ENCODE data around the gene TAX1BP3. TPM values are rescaled to one million over a fixed set of nuclear protein-coding genes. Genes with fewer than 3 reads are reported as not detected.

Gene TAX1BP3
- total RNA-seq, 1 experiment from 2014 or later: 122 TPM

DNA sequence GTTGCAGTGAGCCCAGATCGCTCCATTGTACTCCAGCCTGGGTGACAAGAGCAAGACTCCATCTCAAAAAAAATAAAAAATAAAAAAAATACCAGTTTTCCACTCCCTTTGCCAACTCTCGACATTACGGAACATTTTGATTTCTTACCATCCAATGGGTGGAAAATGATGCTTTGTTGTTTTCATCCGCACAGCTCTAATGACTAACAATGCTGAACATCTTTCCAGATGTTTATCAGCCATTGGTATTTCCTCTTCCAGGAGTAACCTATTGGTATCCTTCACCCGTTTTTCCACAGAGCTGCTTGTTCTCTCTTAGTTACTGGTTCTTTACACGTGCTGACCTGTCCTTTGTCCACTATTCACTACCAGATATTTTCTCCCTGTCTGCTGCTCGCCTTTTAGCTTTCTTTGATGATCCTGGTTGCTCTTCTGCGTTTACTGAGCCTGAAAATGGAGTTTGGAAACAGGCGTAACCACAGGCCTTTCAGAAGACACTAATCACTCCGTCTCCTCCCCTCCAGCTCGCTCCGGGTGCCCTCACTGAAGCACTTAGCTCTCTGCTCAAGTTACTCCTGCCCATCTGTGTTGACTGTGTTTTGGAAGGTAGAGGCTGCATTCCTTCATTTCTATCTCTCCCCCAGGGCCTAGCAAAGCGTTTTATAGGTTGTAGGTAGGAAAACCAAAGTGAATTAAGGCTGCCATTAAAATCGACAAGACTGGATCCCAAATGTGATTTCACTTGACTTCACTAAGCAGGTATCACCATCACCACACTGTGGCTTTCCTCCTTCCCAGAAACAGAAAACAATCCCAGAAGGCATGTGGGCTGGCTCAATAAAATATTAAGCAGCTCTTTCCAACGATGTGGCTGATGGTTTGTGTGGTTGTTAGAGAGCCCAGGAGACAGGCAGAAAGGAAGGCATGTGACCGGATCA is 41.3 kb downstream of the TAX1BP3 start:
- DNase-seq (ENCODE audit: low read depth, low spot score) (no peak), ATAC-seq (no peak)
- H3K4me3 ChIP-seq (ENCODE audit: low read depth in 2 of 2, low read length in 2 of 2): no peak overlapping the region
- H3K36me3 ChIP-seq (ENCODE audit: control insufficient read depth, insufficient read depth, low read length): no peaks in the 10 kb centered on the region
- no peak overlapping the region for H3K27ac ChIP-seq (ENCODE audit: low read length)
- H3K9me3 ChIP-seq (ENCODE audit: control insufficient read depth, insufficient read depth, low read depth, low read length): no peaks in the 10 kb centered on the region
- intact Hi-C loops (cut with micrococcal nuclease; ENCODE audit: unreplicated experiment): no loop called here
- ChIA-PET POLR2A (no interaction called here), CTCF (no interaction called here)
- in situ Hi-C loops (cut with HindIII; ENCODE audit: low pct_unique_long_range_greater_than_20kb, low sequenced_read_pairs): no loop called here
- no peaks in the 10 kb centered on the region for H3K4me1 ChIP-seq (ENCODE audit: control insufficient read depth, insufficient read depth, low read length)
- TF ChIP-seq, protein P1, sequence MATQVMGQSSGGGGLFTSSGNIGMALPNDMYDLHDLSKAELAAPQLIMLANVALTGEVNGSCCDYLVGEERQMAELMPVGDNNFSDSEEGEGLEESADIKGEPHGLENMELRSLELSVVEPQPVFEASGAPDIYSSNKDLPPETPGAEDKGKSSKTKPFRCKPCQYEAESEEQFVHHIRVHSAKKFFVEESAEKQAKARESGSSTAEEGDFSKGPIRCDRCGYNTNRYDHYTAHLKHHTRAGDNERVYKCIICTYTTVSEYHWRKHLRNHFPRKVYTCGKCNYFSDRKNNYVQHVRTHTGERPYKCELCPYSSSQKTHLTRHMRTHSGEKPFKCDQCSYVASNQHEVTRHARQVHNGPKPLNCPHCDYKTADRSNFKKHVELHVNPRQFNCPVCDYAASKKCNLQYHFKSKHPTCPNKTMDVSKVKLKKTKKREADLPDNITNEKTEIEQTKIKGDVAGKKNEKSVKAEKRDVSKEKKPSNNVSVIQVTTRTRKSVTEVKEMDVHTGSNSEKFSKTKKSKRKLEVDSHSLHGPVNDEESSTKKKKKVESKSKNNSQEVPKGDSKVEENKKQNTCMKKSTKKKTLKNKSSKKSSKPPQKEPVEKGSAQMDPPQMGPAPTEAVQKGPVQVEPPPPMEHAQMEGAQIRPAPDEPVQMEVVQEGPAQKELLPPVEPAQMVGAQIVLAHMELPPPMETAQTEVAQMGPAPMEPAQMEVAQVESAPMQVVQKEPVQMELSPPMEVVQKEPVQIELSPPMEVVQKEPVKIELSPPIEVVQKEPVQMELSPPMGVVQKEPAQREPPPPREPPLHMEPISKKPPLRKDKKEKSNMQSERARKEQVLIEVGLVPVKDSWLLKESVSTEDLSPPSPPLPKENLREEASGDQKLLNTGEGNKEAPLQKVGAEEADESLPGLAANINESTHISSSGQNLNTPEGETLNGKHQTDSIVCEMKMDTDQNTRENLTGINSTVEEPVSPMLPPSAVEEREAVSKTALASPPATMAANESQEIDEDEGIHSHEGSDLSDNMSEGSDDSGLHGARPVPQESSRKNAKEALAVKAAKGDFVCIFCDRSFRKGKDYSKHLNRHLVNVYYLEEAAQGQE (IDR thresholded peaks at IDR 0.05; ENCODE audit: insufficient read depth in 1 of 2, low read depth in 2 of 2, low read length in 1 of 2): no peak
- TF ChIP-seq, protein P2, sequence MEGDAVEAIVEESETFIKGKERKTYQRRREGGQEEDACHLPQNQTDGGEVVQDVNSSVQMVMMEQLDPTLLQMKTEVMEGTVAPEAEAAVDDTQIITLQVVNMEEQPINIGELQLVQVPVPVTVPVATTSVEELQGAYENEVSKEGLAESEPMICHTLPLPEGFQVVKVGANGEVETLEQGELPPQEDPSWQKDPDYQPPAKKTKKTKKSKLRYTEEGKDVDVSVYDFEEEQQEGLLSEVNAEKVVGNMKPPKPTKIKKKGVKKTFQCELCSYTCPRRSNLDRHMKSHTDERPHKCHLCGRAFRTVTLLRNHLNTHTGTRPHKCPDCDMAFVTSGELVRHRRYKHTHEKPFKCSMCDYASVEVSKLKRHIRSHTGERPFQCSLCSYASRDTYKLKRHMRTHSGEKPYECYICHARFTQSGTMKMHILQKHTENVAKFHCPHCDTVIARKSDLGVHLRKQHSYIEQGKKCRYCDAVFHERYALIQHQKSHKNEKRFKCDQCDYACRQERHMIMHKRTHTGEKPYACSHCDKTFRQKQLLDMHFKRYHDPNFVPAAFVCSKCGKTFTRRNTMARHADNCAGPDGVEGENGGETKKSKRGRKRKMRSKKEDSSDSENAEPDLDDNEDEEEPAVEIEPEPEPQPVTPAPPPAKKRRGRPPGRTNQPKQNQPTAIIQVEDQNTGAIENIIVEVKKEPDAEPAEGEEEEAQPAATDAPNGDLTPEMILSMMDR (IDR thresholded peaks at IDR 0.05): no peak
- TF ChIP-seq POLR2AphosphoS5 (IDR thresholded peaks at IDR 0.05; ENCODE audit: low read depth, low read length) (no peak), TCF7L2 (IDR thresholded peaks at IDR 0.05; ENCODE audit: low read depth, low read length) (no peak), SIN3A (IDR thresholded peaks at IDR 0.05; ENCODE audit: borderline replicate concordance, insufficient read depth, low read depth, low read length) (no peak)
- no peaks in the 10 kb centered on the region for H3K27me3 ChIP-seq (ENCODE audit: control insufficient read depth, insufficient read depth, low read length)
- BruUV-seq (replicated peaks): no TSS peak

DNA sequence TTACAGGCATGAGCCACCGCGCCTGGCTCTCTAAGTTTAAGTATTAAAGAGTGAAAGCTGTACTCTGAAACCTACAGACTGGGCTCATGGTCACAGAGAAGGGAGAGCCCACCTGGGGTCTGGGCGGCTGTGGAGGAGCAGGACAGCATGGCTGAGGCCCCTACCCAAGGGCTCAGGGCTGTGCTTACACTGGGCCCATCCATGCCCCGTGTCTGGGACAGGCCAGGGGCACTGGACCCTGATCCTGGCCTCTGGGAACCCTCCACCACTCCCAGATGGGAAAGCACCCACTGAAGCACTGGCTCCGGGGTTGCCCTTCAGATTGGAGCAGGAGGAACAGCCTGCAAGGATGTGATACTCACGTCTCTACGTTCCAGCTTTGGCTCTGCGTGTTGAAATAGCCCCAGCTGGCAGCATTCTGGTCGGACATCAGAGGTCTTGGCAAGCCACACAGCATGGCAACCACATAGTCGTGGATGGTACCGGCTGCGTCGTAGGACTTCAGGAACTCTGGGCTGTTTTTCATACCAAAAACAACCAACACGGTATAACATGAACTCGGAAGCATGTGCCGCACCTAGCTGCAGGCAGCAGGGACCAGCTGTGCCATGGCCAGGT is 45.3 kb downstream of the TAX1BP3 start:
- ChIA-PET CTCF (no interaction called here), POLR2A (no interaction called here)
- no TSS peak for BruUV-seq (replicated peaks)
- intact Hi-C loops (cut with micrococcal nuclease; ENCODE audit: unreplicated experiment) (no loop called here), in situ Hi-C loops (cut with HindIII; ENCODE audit: low pct_unique_long_range_greater_than_20kb, low sequenced_read_pairs) (no loop called here)
- Histone ChIP-seq H3K27me3 (ENCODE audit: control insufficient read depth, insufficient read depth, low read length) (no peaks in the 10 kb centered on the region), H3K36me3 (ENCODE audit: control insufficient read depth, insufficient read depth, low read length) (peaks cover 2% of the 10 kb centered on the region; the same call in 1 of the 2 replicates), H3K4me3 (ENCODE audit: low read depth in 2 of 2, low read length in 2 of 2) (no peak overlapping the region), H3K27ac (ENCODE audit: low read length) (no peak overlapping the region), H3K4me1 (ENCODE audit: control insufficient read depth, insufficient read depth, low read length) (no peaks in the 10 kb centered on the region), H3K9me3 (ENCODE audit: control insufficient read depth, insufficient read depth, low read depth, low read length) (no peaks in the 10 kb centered on the region)
- ATAC-seq (no peak), DNase-seq (ENCODE audit: low read depth, low spot score) (no peak)
- TF ChIP-seq, protein P2 (IDR thresholded peaks at IDR 0.05): no peak
- TF ChIP-seq SIN3A (IDR thresholded peaks at IDR 0.05; ENCODE audit: borderline replicate concordance, insufficient read depth, low read depth, low read length) (no peak), TCF7L2 (IDR thresholded peaks at IDR 0.05; ENCODE audit: low read depth, low read length) (no peak), POLR2AphosphoS5 (IDR thresholded peaks at IDR 0.05; ENCODE audit: low read depth, low read length) (no peak)
- TF ChIP-seq, protein P1 (IDR thresholded peaks at IDR 0.05; ENCODE audit: insufficient read depth in 1 of 2, low read depth in 2 of 2, low read length in 1 of 2): no peak
